Right lobe of liver (tissue), 4 donors: ENCODE results near the gene AOAH.

ENCODE experiments used
- CTCF ChIP-seq, 4 donors: fragments of 200-600 bp in 3 of 4; fragments of 450-650 bp in 1 of 4; IDR thresholded peaks; one replicate each; pipeline versions ENCODE4 v1.5.1 to v1.8.0; 2016 to 2022; ENCODE audit warnings: antibody characterized with exemption in 4 of 4, mild to moderate bottlenecking in 2 of 4
- POLR2A ChIP-seq: fragments of 450-650 bp; IDR thresholded peaks from one replicate; pipeline ENCODE4 v1.6.1; 2017; ENCODE audit warnings: antibody characterized with exemption, mild to moderate bottlenecking
- donor health status: DM: no; HTN: no; CAD: no.
- donor health status: DM: no; HTN: no; CAD: no.
- donor health status: DM: no; HTN: yes; CAD: no.

- no peak for TF ChIP-seq CTCF (IDR thresholded peaks at IDR 0.05)
- TF ChIP-seq POLR2A, result no peak
Measured at GRCh38 chr7:36526863-36527548, 197.3 kb downstream of the AOAH start.
